Upper lobe of left lung (tissue), 6 donors: ENCODE measurements around the gene ASTN2. TPM values are rescaled to one million over a fixed set of nuclear protein-coding genes. Genes with fewer than 3 reads are reported as not detected.

Source experiments
- ATAC-seq, 2 donors: fragments of 200-7000 bp; cut with Tn5 transposase; one replicate each; pipeline ENCODE4 v1.9.1; 2022; ENCODE audit warnings: mild to moderate bottlenecking in 2 of 2, moderate library complexity in 2 of 2; ENCODE audit not compliant: low FRiP score in 2 of 2
- DNase-seq, 2 donors: peaks; one replicate each; pipeline ENCODE4 v3.0.0-alpha.2; 2019 to 2020
- H3K27ac ChIP-seq, 4 donors: fragments of 200-600 bp; sonication (generic); one replicate each; pipeline ENCODE4 v1.5.1; 2016 to 2019
- H3K27me3 ChIP-seq, 4 donors: fragments of 200-600 bp; sonication (generic); one replicate each; pipeline ENCODE4 v1.5.1; 2017 to 2019
- H3K36me3 ChIP-seq, 4 donors: fragments of 200-600 bp; sonication (generic); one replicate each; pipeline ENCODE4 v1.5.1; 2016 to 2019
- H3K4me1 ChIP-seq, 4 donors: fragments of 200-600 bp; sonication (generic); one replicate each; pipeline ENCODE4 v1.5.1; 2018 to 2019
- H3K4me3 ChIP-seq, 4 donors: fragments of 200-600 bp; sonication (generic); one replicate each; pipeline ENCODE4 v1.5.1; 2017 to 2019; ENCODE audit warnings: mild to moderate bottlenecking in 2 of 4, moderate library complexity in 1 of 4
- H3K9me3 ChIP-seq, 4 donors: fragments of 200-600 bp; sonication (generic); one replicate each; pipeline ENCODE4 v1.5.1; 2018 to 2019
- CTCF ChIP-seq, 6 experiments: fragments of 450-650 bp in 4 of 6; fragments of 200-600 bp in 2 of 6; sonication (generic) in 2 of 6; IDR thresholded peaks; one replicate each; pipeline ENCODE4 v1.5.1; 2016 to 2019; ENCODE audit warnings: antibody characterized with exemption in 6 of 6
- EP300 ChIP-seq, 4 donors: sonication (generic); formaldehyde crosslinking; IDR thresholded peaks; one replicate each; pipeline ENCODE4 v1.5.1; 2017; ENCODE audit warnings: antibody characterized with exemption in 4 of 4, control low read depth in 2 of 4
- POLR2A ChIP-seq, 4 donors: fragments of 450-650 bp; IDR thresholded peaks; one replicate each; pipeline ENCODE4 v1.5.1; 2016 to 2017; ENCODE audit warnings: antibody characterized with exemption in 4 of 4, mild to moderate bottlenecking in 2 of 4
- POLR2AphosphoS5 ChIP-seq, 2 donors: sonication (generic); formaldehyde crosslinking; IDR thresholded peaks; one replicate each; pipeline ENCODE4 v1.5.1; 2017; ENCODE audit warnings: antibody characterized with exemption in 2 of 2
- WGBS, 2 donors: methylation state at CpG; one replicate each; pipeline ENCODE4 v1.1.5; 2017 to 2018; 5-methylcytosine and 5-hydroxymethylcytosine counted together
- total RNA-seq, 6 donors: library from RNA; depleted of rRNA in 4 of 6; stranded (reverse); fragments of >200 nt in 4 of 6; gene quantifications; one replicate each; pipeline versions ENCODE4 v1.1.0 to v1.2.1, GENCODE V29; 2016 to 2021
- donor health status: DM: no; HTN: no; CAD: no; lungs with moderate emphysema.
- donor health status: DM: no; HTN: yes; CAD: no; lungs with severe emphysema.

Gene ASTN2
- total RNA-seq, 6 donors from 2014 or later: 2.0 to 7.5 (median 3.4) TPM

GRCh38 chr9:117035546-117035945, 379.3 kb downstream of the ASTN2 start:
- DNase-seq: no peak
- TF ChIP-seq CTCF (IDR thresholded peaks at IDR 0.05) (no peak), POLR2A (IDR thresholded peaks at IDR 0.05) (no peak), POLR2AphosphoS5 (IDR thresholded peaks at IDR 0.05) (no peak), EP300 (IDR thresholded peaks at IDR 0.05) (no peak)
- H3K4me3 ChIP-seq: no peak overlapping the region
- no peaks in the 10 kb centered on the region for H3K27me3 ChIP-seq
- WGBS, 2 donors: 50 to 64% methylated on average over 1 of the region's 1 CpG
- ATAC-seq: no peak
- no peaks in the 10 kb centered on the region for H3K4me1 ChIP-seq
- no peak overlapping the region for H3K27ac ChIP-seq
- H3K36me3 ChIP-seq: no peaks in the 10 kb centered on the region
- H3K9me3 ChIP-seq: no peaks in the 10 kb centered on the region

GRCh38 chr9:117034866-117035265, 380.0 kb downstream of the ASTN2 start:
- DNase-seq: no peak
- WGBS, 2 donors: 33 to 34% methylated on average over 2 of the region's 2 CpGs
- no peak overlapping the region for H3K4me3 ChIP-seq
- H3K27me3 ChIP-seq: no peaks in the 10 kb centered on the region
- no peaks in the 10 kb centered on the region for H3K4me1 ChIP-seq
- TF ChIP-seq EP300 (IDR thresholded peaks at IDR 0.05) (no peak), POLR2A (IDR thresholded peaks at IDR 0.05) (no peak), CTCF (IDR thresholded peaks at IDR 0.05) (no peak), POLR2AphosphoS5 (IDR thresholded peaks at IDR 0.05) (no peak)
- no peaks in the 10 kb centered on the region for H3K9me3 ChIP-seq
- ATAC-seq: no peak
- no peaks in the 10 kb centered on the region for H3K36me3 ChIP-seq
- no peak overlapping the region for H3K27ac ChIP-seq

GRCh38 chr9:117030254-117030768, 384.5 kb downstream of the ASTN2 start:
- no peaks in the 10 kb centered on the region for H3K9me3 ChIP-seq
- WGBS, 2 donors: 69 to 71% methylated on average over 3 of the region's 3 CpGs

GRCh38 chr9:117029341-117029740, 385.5 kb downstream of the ASTN2 start:
- no peak for ATAC-seq
- TF ChIP-seq EP300 (IDR thresholded peaks at IDR 0.05): no peak
- no peak for TF ChIP-seq POLR2AphosphoS5 (IDR thresholded peaks at IDR 0.05)
- no peak for TF ChIP-seq CTCF (IDR thresholded peaks at IDR 0.05)
- TF ChIP-seq POLR2A (IDR thresholded peaks at IDR 0.05): no peak
- WGBS, 2 donors: 72 to 81% methylated on average over 3 of the region's 3 CpGs
- H3K27me3 ChIP-seq: no peaks in the 10 kb centered on the region
- H3K9me3 ChIP-seq: no peaks in the 10 kb centered on the region
- no peaks in the 10 kb centered on the region for H3K4me1 ChIP-seq
- H3K36me3 ChIP-seq: no peaks in the 10 kb centered on the region
- DNase-seq: no peak
- no peak overlapping the region for H3K27ac ChIP-seq
- no peak overlapping the region for H3K4me3 ChIP-seq

More at GRCh38 chr9:117030254-117030768, 384.5 kb downstream of the ASTN2 start:
- Histone ChIP-seq H3K27me3 (no peaks in the 10 kb centered on the region), H3K36me3 (no peaks in the 10 kb centered on the region), H3K4me3 (no peak overlapping the region), H3K4me1 (no peaks in the 10 kb centered on the region), H3K27ac (no peak overlapping the region)
- TF ChIP-seq POLR2AphosphoS5 (IDR thresholded peaks at IDR 0.05) (no peak), CTCF (IDR thresholded peaks at IDR 0.05) (no peak), EP300 (IDR thresholded peaks at IDR 0.05) (no peak), POLR2A (IDR thresholded peaks at IDR 0.05) (no peak)
- no peak for DNase-seq
- ATAC-seq: no peak
